NB4 (cell line): ENCODE measurements around the gene PTOV1.

Experiments
- DNase-seq: peaks from one replicate; pipeline ENCODE4 v3.0.0; 2010; ENCODE audit warnings: low read depth
- H3K4me3 ChIP-seq: one replicate; pipeline ENCODE4 v1.5.1; 2011; ENCODE audit warnings: mild to moderate bottlenecking, low read depth, low read length, moderate library complexity
- CTCF ChIP-seq: IDR thresholded peaks from one replicate; pipeline ENCODE4 v1.5.1; 2012; ENCODE audit warnings: low read depth, low read length
- MAX ChIP-seq: IDR thresholded peaks from 2 replicates; pipeline ENCODE4 v1.6.1; 2011; ENCODE audit warnings: low read depth, low read length
- MYC ChIP-seq: IDR thresholded peaks from 2 replicates; pipeline ENCODE4 v1.6.1; 2011; ENCODE audit warnings: low read depth, low read length
- POLR2A ChIP-seq: IDR thresholded peaks from 2 replicates; pipeline ENCODE4 v1.6.1; 2011; ENCODE audit warnings: mild to moderate bottlenecking; ENCODE audit not compliant: insufficient read length; ENCODE audit errors: extremely low read depth

PTOV1 gene

GRCh38 chr19:49889687-49890348, 38.9 kb downstream of the PTOV1 start:
- no peak overlapping the region for H3K4me3 ChIP-seq
- no peak for DNase-seq
- no peak for TF ChIP-seq POLR2A
- TF ChIP-seq MYC, result no peak
- TF ChIP-seq MAX, result no peak
- no peak for TF ChIP-seq CTCF

- H3K4me3 ChIP-seq, result no peak overlapping the region
- DNase-seq, result no peak
- TF ChIP-seq MYC (no peak), MAX (no peak), POLR2A (no peak), CTCF (no peak)
Measured at GRCh38 chr19:49890349-49891311, 39.7 kb downstream of the PTOV1 start.

GRCh38 chr19:49891393-49891792, 40.4 kb downstream of the PTOV1 start:
- TF ChIP-seq MYC, result no peak
- no peak for TF ChIP-seq POLR2A
- TF ChIP-seq CTCF, result no peak
- TF ChIP-seq MAX, result no peak
- H3K4me3 ChIP-seq, result no peak overlapping the region
- DNase-seq, result no peak

GRCh38 chr19:49892716-49893115, 41.8 kb downstream of the PTOV1 start:
- no peak for DNase-seq
- no peak overlapping the region for H3K4me3 ChIP-seq
- TF ChIP-seq MAX (no peak), CTCF (no peak), MYC (no peak), POLR2A (no peak)

GRCh38 chr19:49894011-49894664, 43.2 kb downstream of the PTOV1 start:
- H3K4me3 ChIP-seq, result no peak overlapping the region
- no peak for DNase-seq
- TF ChIP-seq MYC (no peak), CTCF (no peak), POLR2A (no peak), MAX (no peak)
